Stimulated activated CD4-positive, alpha-beta T cell treated with anti-CD3 and anti-CD28 coated beads, TNF-alpha, amount 100 ng/mL, for 1 hour (primary cell): ENCODE results near the gene TNFRSF25.
"Not testable (repeated sequence)": the region's sequence is repeated elsewhere in the genome, so short reads cannot be mapped to it uniquely, and the experiment has no call there.

Source experiments
- DNase-seq, 3 donors: peaks; one replicate each; pipeline ENCODE4 v3.0.0-alpha.2; 2020; ENCODE audit warnings: low read depth in 3 of 3, low spot score in 1 of 3

Gene TNFRSF25

GRCh38 chr1:6470132-6471085 lies 4.4 kb upstream of the TNFRSF25 start:
- DNase-seq, result no peak

- DNase-seq, result no peak
Observed at GRCh38 chr1:6468729-6469461, 2.9 kb upstream of the TNFRSF25 start.

GRCh38 chr1:6467744-6468688 lies 2.0 kb upstream of the TNFRSF25 start:
- no peak for DNase-seq

GRCh38 chr1:6467224-6467623 lies 1.3 kb upstream of the TNFRSF25 start:
- no peak for DNase-seq

GRCh38 chr1:6466751-6467150 lies 778 bp upstream of the TNFRSF25 start:
- DNase-seq, result no peak

- DNase-seq, result no peak
Observed at GRCh38 chr1:6465461-6466005, 440 bp downstream of the TNFRSF25 start.

GRCh38 chr1:6464915-6465314 lies 1.1 kb downstream of the TNFRSF25 start:
- no peak for DNase-seq

GRCh38 chr1:6464514-6464836 lies 1.5 kb downstream of the TNFRSF25 start:
- no peak for DNase-seq

- DNase-seq, result no peak
Observed at GRCh38 chr1:6463120-6463412, 2.9 kb downstream of the TNFRSF25 start.

- no peak for DNase-seq
Observed at GRCh38 chr1:6462412-6463119, 3.4 kb downstream of the TNFRSF25 start.

- no peak for DNase-seq
Observed at GRCh38 chr1:6461538-6462411, 4.2 kb downstream of the TNFRSF25 start.

- DNase-seq, result no peak
Observed at GRCh38 chr1:6461051-6461530, 4.9 kb downstream of the TNFRSF25 start.

GRCh38 chr1:6460301-6461050 lies 5.5 kb downstream of the TNFRSF25 start:
- peak; percentile 84 to 92 (median 89) for DNase-seq

GRCh38 chr1:6459850-6460265 lies 6.1 kb downstream of the TNFRSF25 start:
- DNase-seq, result peak in 2 of 3 donors; percentile 53 to 56

GRCh38 chr1:6456800-6457466 lies 9.0 kb downstream of the TNFRSF25 start:
- no peak for DNase-seq

GRCh38 chr1:6455752-6456520 lies 10.0 kb downstream of the TNFRSF25 start:
- not testable (repeated sequence) for DNase-seq
